CD1c-positive myeloid dendritic cell (primary cell): ENCODE data around the gene SPPL3.
A peak's percentile ranks its signal among the peaks of the same experiment; 100 is the strongest.

ENCODE experiments used
- DNase-seq: peaks from one replicate; pipeline ENCODE4 v3.0.0-alpha.2; 2016; ENCODE audit errors: extremely low spot score

The SPPL3 gene

DNA sequence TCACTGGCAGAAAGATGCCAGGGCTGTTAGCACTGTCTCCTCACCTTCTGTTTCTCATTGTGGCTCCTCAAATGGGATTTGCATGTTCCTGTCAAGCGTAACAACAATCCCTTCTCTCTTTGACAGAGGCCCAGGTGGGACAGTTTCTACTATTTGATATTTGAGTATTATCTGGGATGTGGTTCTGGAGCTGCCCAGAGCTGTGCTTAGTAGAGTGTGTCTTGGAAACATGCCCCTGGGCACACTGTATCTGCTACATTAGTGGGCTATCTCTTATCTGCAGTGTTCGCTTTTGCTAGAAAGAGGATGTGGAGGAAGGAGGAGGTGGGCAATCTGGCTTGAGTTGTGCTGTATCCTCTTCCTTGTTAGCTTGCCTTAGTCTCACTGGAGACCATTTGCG is 182.3 kb downstream of the SPPL3 start:
- DNase-seq: no peak

DNA sequence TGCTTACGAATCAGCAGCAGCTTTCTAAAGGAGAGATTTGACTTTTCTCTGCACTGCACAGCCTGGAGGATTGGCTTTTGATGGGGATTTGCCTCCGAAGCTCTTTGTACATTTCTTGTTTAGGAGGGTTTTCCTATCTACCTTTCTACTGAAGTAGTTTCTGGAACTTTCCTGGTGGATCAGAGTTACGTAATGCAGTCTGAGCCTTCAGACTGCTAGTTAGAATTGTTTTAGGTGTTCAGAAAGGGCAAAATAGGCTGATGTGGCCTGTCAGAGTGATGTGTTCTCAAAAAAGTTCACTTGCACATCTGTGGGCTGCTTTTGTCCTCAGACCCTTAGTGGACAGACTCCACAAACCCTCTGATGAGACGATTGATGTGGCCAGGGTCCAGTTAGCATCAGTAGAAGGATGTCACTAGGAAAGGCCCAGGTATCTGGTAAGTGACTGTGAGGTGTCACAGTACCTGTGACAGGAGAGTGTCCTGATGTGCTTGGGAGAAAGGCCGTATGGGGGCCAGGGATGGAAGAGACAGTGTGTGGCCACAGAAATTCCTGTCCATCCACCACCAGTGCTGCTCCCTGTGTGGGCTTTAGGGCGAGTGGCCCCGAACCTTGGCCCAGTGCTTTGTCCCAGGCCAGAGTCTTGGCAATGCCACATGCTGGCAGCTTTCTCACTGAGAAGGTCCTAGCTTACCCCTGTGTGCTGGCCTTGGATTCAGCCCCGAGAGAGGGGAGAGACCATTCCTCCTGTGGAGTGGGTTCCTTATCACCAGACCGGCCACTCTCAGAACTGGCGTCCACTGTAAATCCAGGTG is 183.0 kb downstream of the SPPL3 start:
- no peak for DNase-seq

DNA sequence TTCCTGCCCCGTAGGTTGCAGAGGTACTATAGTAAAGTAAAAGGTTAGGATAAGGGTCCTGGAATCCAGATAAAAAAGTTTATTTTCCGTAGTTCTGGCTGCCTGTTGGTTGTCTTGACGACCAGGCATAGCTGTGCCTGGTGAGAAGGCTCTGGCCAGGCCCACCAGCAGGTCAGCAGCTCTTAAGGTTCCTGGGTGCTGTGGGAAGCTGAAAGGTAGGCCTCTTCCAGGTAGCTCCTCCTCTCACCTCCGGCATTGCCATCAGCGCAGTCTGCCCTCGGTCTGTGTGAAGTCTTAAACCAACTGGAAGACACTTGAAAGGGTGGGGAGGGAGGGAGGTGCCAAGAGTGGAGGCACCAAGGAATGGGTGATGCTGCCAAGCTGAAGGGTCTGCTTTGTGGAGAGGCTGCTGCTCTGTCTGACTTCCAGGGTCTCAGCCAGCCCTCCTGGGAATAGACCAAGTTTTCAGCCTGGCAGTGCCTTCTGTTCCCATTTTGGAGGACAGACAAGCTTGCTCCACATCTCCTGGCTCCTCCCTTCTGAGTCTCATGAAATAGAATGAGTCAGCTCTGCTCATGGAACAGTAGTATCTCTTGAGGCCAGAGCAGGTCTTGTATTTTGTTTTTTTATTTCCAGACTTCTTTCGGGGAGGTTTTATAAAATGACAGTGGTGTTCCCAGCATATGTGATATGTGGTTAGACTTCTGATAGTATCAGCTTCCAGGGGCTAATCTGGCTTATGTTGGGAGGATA is 183.7 kb downstream of the SPPL3 start:
- peak; percentile 61 for DNase-seq

DNA sequence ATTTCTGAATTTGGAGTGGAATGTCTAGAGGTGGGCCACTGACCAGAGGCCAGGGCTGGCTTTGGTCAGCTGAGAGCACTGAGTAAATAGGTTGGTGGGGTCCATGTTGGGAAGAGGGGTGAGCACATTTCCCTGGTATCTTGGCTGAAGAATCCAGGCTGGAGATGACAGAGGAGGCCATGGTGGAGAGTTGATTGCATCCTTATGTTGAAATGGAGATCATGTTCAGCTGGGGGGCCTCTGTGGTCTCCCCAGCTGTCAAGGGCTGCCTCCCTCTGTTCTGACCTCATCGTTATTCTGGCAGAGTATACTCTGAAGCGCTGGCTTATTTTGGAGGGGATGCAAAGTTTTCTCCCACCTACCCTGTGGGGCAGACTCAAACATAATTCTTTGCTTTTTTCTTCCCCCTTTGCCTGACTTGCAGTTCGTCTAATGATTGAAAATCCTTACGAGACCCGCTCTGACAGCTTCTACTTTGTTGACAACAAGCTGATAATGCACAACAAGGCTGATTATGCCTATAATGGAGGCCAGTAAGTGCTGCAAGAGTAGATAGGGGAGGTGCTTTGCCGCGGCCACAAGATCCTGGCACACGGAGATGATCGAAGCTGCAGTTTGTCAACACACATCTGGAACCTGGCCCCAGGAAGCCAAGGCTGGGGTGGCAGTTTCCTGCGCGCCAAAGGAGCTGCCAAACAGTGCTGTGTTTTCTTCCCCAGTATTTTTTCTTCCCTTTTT is 184.5 kb downstream of the SPPL3 start:
- no peak for DNase-seq

DNA sequence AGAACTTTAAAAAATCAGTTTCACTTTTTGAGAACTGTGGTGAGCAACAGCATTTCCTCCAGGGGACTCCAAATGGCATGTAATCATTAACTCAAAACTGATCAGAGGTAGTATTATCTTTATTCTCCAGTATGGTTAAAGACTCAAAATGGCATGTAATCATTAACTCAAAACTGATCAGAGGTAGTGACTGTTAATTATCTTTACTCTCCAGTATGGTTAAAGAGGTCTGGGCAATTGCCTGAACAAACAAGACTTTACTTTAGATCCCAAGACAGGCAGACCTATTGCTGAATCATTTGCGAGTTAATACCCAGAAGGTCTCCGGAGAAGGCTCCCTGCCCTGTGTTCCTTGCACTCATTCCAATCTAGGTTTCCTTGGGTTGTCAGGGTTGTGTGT is 185.1 kb downstream of the SPPL3 start:
- DNase-seq: no peak

DNA sequence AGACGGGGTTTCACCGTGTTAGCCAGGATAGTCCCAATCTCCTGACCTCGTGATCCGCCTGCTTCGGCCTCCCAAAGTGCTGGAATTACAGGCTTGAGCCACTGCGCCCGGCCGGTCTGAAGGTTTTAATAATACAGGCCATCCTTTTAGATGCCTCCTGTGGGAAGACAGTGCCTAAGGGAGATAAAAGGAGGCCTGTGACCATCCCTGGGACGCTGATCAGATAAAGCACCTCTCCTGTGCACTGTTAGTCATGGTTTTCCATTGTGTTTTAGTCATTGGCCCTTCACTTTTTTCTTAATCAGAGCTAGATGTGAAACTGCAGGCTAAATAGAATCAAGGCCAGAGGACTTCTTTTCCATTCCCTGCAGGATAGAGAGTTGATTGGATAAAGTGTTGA is 186.1 kb downstream of the SPPL3 start:
- no peak for DNase-seq

DNA sequence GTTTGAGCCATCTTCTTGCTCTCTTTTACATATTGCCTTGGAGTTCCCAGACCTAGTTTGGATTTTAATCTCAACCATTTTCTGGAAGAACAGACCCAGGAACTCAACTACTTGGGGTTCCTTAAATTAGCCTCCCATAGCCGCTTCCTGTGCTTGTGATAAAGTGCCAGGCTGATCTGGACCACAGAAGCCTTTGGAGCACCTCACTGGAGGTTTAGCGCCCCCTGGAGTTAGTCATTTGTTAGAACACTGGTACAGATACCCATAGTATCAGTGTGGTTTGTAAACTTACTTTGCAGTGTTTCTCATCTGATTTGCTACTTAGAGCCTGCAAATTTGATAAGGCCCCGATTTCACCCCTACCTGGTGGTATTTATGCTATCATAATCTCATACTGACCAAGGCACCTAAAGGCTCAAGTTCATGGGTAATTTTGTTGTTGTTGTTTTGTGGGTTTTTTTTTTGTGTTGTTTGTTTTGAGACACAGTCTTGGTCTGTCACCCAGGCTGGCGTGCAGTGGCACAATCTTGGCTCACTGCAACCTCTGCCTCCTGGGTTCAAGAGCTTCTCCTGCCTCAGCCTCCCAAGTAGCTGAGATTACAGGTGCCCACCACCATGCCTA is 190.2 kb downstream of the SPPL3 start:
- DNase-seq: peak; percentile 90

DNA sequence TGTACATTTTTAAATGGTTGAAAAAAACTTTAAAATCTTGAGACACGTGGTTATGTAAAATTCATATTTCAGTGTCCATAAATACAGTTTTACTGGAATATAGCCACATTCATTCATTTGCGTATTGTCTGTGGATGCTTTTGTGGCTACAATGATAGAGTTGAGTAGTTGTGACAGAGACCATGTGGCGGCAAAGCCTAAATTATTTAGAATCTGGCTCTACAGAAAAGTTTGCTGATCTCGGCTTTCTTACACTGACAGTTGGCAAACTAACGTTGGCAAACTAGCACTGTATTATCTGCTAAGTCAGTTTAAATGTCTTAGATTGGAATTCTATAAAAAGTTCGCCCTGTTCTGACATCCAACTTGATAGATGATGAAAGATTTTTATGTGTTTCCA is 191.5 kb downstream of the SPPL3 start:
- no peak for DNase-seq
